Activated CD4-positive, alpha-beta T cell treated with anti-CD3 and anti-CD28 coated beads, Interleukin-2, amount 50 U/mL, for 24 hours (primary cell): Measurements from ENCODE around the gene ANO4.
"Not testable (repeated sequence)": the region's sequence is repeated elsewhere in the genome, so short reads cannot be mapped to it uniquely, and the experiment has no call there.

Experiments used
- DNase-seq, 2 donors: peaks; one replicate each; pipeline ENCODE4 v3.0.0-alpha.2; 2020; ENCODE audit warnings: low read depth in 1 of 2, low spot score in 1 of 2

The ANO4 gene

GRCh38 chr12:101039848-101040531 is 245.4 kb downstream of the ANO4 start:
- no peak for DNase-seq

- no peak for DNase-seq
These were observed 246.4 kb downstream of the ANO4 start for GRCh38 chr12:101040936-101041335.

GRCh38 chr12:101042211-101042610 is 247.6 kb downstream of the ANO4 start:
- no peak for DNase-seq

GRCh38 chr12:101044512-101045059 is 250.0 kb downstream of the ANO4 start:
- no peak for DNase-seq

- no peak for DNase-seq
These were observed 251.2 kb downstream of the ANO4 start for GRCh38 chr12:101045486-101046464.

- no peak for DNase-seq
These were observed 253.1 kb downstream of the ANO4 start for GRCh38 chr12:101047652-101048051.

- no peak for DNase-seq
These were observed 256.1 kb downstream of the ANO4 start for GRCh38 chr12:101050631-101051030.

GRCh38 chr12:101051151-101051550 is 256.6 kb downstream of the ANO4 start:
- DNase-seq = no peak

GRCh38 chr12:101051901-101052550 is 257.4 kb downstream of the ANO4 start:
- no peak for DNase-seq

GRCh38 chr12:101053203-101053602 is 258.6 kb downstream of the ANO4 start:
- no peak for DNase-seq

- DNase-seq = no peak
These were observed 261.4 kb downstream of the ANO4 start for GRCh38 chr12:101055940-101056339.

- DNase-seq = not testable (repeated sequence)
These were observed 267.9 kb downstream of the ANO4 start for GRCh38 chr12:101062508-101062907.

- no peak for DNase-seq
These were observed 270.1 kb downstream of the ANO4 start for GRCh38 chr12:101064721-101065120.

- no peak for DNase-seq
These were observed 271.9 kb downstream of the ANO4 start for GRCh38 chr12:101066489-101066888.

GRCh38 chr12:101068402-101068801 is 273.8 kb downstream of the ANO4 start:
- no peak for DNase-seq

- no peak for DNase-seq
These were observed 274.3 kb downstream of the ANO4 start for GRCh38 chr12:101068836-101069235.

GRCh38 chr12:101074940-101075680 is 280.5 kb downstream of the ANO4 start:
- DNase-seq = no peak

GRCh38 chr12:101076921-101077320 is 282.3 kb downstream of the ANO4 start:
- no peak for DNase-seq

- no peak for DNase-seq
These were observed 283.4 kb downstream of the ANO4 start for GRCh38 chr12:101077791-101078528.
